K562 (cell line): ENCODE data around the gene HSPB8. TPM values are rescaled to one million over a fixed set of nuclear protein-coding genes. Genes with fewer than 3 reads are reported as not detected.

Source experiments
- ATAC-seq: fragments of 200-7000 bp; cut with Tn5 transposase; 3 replicates; pipeline ENCODE4 v1.9.1; 2020; ENCODE audit warnings: moderate library complexity
- BruUV-seq: library from RNA; stranded (reverse); fragments of 400-500 nt; replicated peaks from 2 replicates; lab custom pipeline; 2021; lab: Mats Ljungman, UMichigan
- CTCF ChIA-PET: fragments of 300-600 bp; formaldehyde crosslinking; extraction: SDS; loops from one replicate; lab custom pipeline; 2021; ENCODE audit warnings: low intra/inter-chr PET ratio; lab: Yijun Ruan, JAX
- POLR2A ChIA-PET: fragments of 300-600, 350-650 bp; sonication (Branson Sonifier 250); formaldehyde crosslinking; extraction: SDS; loops from one replicate; lab custom pipeline; 2021; ENCODE audit warnings: antibody characterized with exemption, inconsistent platforms; lab: Yijun Ruan, JAX
- DNase-seq, 4 experiments: peaks; one replicate each; pipeline versions ENCODE4 v3.0.0 to v3.0.0-alpha.2; 2011 to 2018; ENCODE audit warnings: low spot score in 3 of 4, mixed read lengths in 3 of 4; ENCODE audit errors: extremely low read depth in 1 of 4
- FAIRE-seq: peaks from 2 replicates; lab custom pipeline; 2011; peaks lifted over from hg19 to GRCh38; lab: Jason Lieb, UNC
- H2AFZ ChIP-seq: 2 replicates; pipeline ENCODE4 v1.6.0; 2011; ENCODE audit warnings: low read depth, low read length, control low read depth, inconsistent platforms
- H3K27ac ChIP-seq: fragments of 200-600 bp; 3 replicates; pipeline ENCODE4 v1.8.0; 2011; ENCODE audit warnings: low read depth, mild to moderate bottlenecking, control low read depth, inconsistent platforms, low read length, moderate library complexity, mixed read lengths; ENCODE audit errors: extremely low read depth
- H3K27me3 ChIP-seq, 2 experiments: fragments of 300-600 bp in 1 of 2; 2 replicates in 1 of 2; 3 replicates in 1 of 2; pipeline versions ENCODE4 v1.6.0 to v1.8.0; 2011; ENCODE audit warnings: inconsistent platforms in 2 of 2, low read length in 2 of 2, mild to moderate bottlenecking in 1 of 2, mixed read lengths in 1 of 2, moderate library complexity in 1 of 2; ENCODE audit not compliant: control insufficient read depth in 2 of 2, insufficient read depth in 2 of 2
- H3K36me3 ChIP-seq: fragments of 300-600 bp; 3 replicates; pipeline ENCODE4 v1.8.0; 2011; ENCODE audit warnings: mild to moderate bottlenecking, low read length, inconsistent platforms; ENCODE audit not compliant: control insufficient read depth, insufficient read depth
- H3K4me1 ChIP-seq, 2 experiments: fragments of 200-600 bp in 1 of 2; replicated peaks in 1 of 2; 2 replicates in 1 of 2; 3 replicates in 1 of 2; pipeline versions ENCODE4 v1.5.1 to v1.8.0; 2011; ENCODE audit warnings: inconsistent platforms in 2 of 2, low read length in 2 of 2, mild to moderate bottlenecking in 1 of 2, mixed read lengths in 1 of 2, moderate library complexity in 1 of 2; ENCODE audit not compliant: control insufficient read depth in 2 of 2, insufficient read depth in 2 of 2
- H3K4me2 ChIP-seq: 2 replicates; pipeline ENCODE4 v1.6.1; 2011; ENCODE audit warnings: low read length, control low read depth, inconsistent platforms, mixed read lengths; ENCODE audit not compliant: insufficient read depth
- H3K4me3 ChIP-seq: fragments of 200-600 bp; sonication (generic), shearing (Covaris generic); 2 replicates; pipeline ENCODE4 v1.5.1; 2016; ENCODE audit warnings: control low read depth, inconsistent platforms
- H3K79me2 ChIP-seq: fragments of 200-600 bp; 3 replicates; pipeline ENCODE4 v1.8.0; 2011; ENCODE audit warnings: low read length, inconsistent platforms; ENCODE audit not compliant: control insufficient read depth, insufficient read depth
- H3K9ac ChIP-seq, 2 experiments: 2 replicates each; pipeline versions ENCODE4 v1.6.0 to v1.6.1; 2011; ENCODE audit warnings: low read depth in 2 of 2, low read length in 2 of 2, control low read depth in 1 of 2, inconsistent platforms in 1 of 2, mild to moderate bottlenecking in 1 of 2, mixed read lengths in 1 of 2; ENCODE audit not compliant: insufficient read depth in 1 of 2
- H3K9me1 ChIP-seq: one replicate; pipeline ENCODE4 v1.6.0; 2011; ENCODE audit warnings: inconsistent platforms, mild to moderate bottlenecking, low read length, moderate library complexity; ENCODE audit not compliant: control insufficient read depth, insufficient read depth
- H3K9me3 ChIP-seq: replicated peaks from 2 replicates; pipeline ENCODE4 v1.5.1; 2011; ENCODE audit warnings: low read depth, low read length, inconsistent platforms; ENCODE audit not compliant: control insufficient read depth, insufficient read depth
- H4K20me1 ChIP-seq: replicated peaks from 2 replicates; pipeline ENCODE4 v1.6.1; 2011; ENCODE audit warnings: low read length, inconsistent platforms, mixed read lengths; ENCODE audit not compliant: control insufficient read depth, insufficient read depth
- ARID3B ChIP-seq: fragments of 250-450 bp; sonication (Bioruptor Pico); IDR thresholded peaks from 2 replicates; pipeline ENCODE4 v1.4.0; 2020; ENCODE audit warnings: borderline replicate concordance
- ARID4B ChIP-seq: sonication (generic); formaldehyde crosslinking; IDR thresholded peaks from 2 replicates; pipeline ENCODE4 v1.8.0; 2022; ENCODE audit warnings: mild to moderate bottlenecking, missing genetic modification reagents
- CBX8 ChIP-seq: fragments of 200-600 bp; sonication (generic); IDR thresholded peaks from 2 replicates; pipeline ENCODE4 v1.6.1; 2012; ENCODE audit warnings: borderline replicate concordance, mixed run types, low read depth, mild to moderate bottlenecking, moderate library complexity, mixed read lengths, low read length, control low read depth, inconsistent platforms; ENCODE audit not compliant: poor library complexity, severe bottlenecking; ENCODE audit errors: extremely low read depth
- ELF1 ChIP-seq: fragments of 200-800 bp; sonication (Bioruptor generic); IDR thresholded peaks from 2 replicates; pipeline ENCODE4 v1.6.1; 2016; ENCODE audit warnings: missing genetic modification characterization, missing compliant biosample characterization
- ELK3 ChIP-seq: fragments of 450-650 bp; formaldehyde crosslinking; IDR thresholded peaks from 2 replicates; pipeline ENCODE4 v1.4.0; 2020; ENCODE audit warnings: mild to moderate bottlenecking
- MXD1 ChIP-seq: fragments of 250-450 bp; sonication (Bioruptor Pico); IDR thresholded peaks from 2 replicates; pipeline ENCODE4 v1.8.0; 2021; ENCODE audit warnings: borderline replicate concordance, mild to moderate bottlenecking, moderate library complexity; ENCODE audit not compliant: poor library complexity, severe bottlenecking
- NCOA6 ChIP-seq: fragments of 450-650 bp; IDR thresholded peaks from 2 replicates; pipeline ENCODE4 v1.6.1; 2017; ENCODE audit warnings: mild to moderate bottlenecking
- PHF21A ChIP-seq: fragments of 450-650 bp; IDR thresholded peaks from 2 replicates; pipeline ENCODE4 v1.6.1; 2017; ENCODE audit warnings: low read depth, borderline replicate concordance
- RBM15 ChIP-seq: fragments of 200-400 bp; formaldehyde crosslinking; IDR thresholded peaks from 2 replicates; pipeline ENCODE4 v1.6.1; 2018; ENCODE audit warnings: mild to moderate bottlenecking, low read length, moderate library complexity; ENCODE audit not compliant: insufficient read depth
- ZKSCAN8 ChIP-seq: fragments of 200-800 bp; sonication (Bioruptor generic); IDR thresholded peaks from 2 replicates; pipeline ENCODE4 v1.6.1; 2016; ENCODE audit warnings: missing genetic modification characterization, missing compliant biosample characterization
- ZNF184 ChIP-seq: sonication (generic); formaldehyde crosslinking; IDR thresholded peaks from 2 replicates; pipeline ENCODE4 v1.5.0; 2020; ENCODE audit warnings: missing genetic modification reagents
- WGBS: fragments of 100-300 bp; shearing (Covaris generic); methylation state at CpG from one replicate; pipeline ENCODE4 v1.1.6; 2016; ENCODE audit warnings: low coverage, mixed read lengths; ENCODE audit not compliant: insufficient coverage; ENCODE audit errors: missing lambda C conversion rate; 5-methylcytosine and 5-hydroxymethylcytosine counted together
- in situ Hi-C: fragments of 300-500 bp; cut with MboI; formaldehyde crosslinking; loops from 4 replicates; pipeline ENCODE4 v1.15.0; 2018; ENCODE audit warnings: inconsistent platforms, mixed read lengths
- intact Hi-C: fragments of 100-400 bp; cut with micrococcal nuclease; formaldehyde crosslinking; loops from 2 replicates; pipeline ENCODE4 v1.14.2; 2022
- polyA plus RNA-seq, 8 experiments: library from polyadenylated mRNA; depleted of rRNA in 4 of 8; stranded (reverse) in 5 of 8; unstranded in 3 of 8; fragments of >200 nt; fragmentation: Nextera tagmentation in 2 of 8; fragmentation: Illumina TruSeq in 1 of 8; extraction: Ambion mirVana in 2 of 8; extraction: Trizol in 1 of 8; gene quantifications; 2 replicates each; pipeline versions ENCODE4 v1.2.1 to v1.2.3, GENCODE V29; 2011 to 2014; ENCODE audit warnings: inconsistent platforms in 1 of 8, missing spikeins in 1 of 8
- total RNA-seq, 7 experiments: library from RNA; depleted of rRNA in 6 of 7; stranded (reverse); fragments of >200 nt in 6 of 7; fragmentation: Illumina TruSeq in 2 of 7; extraction: Trizol in 2 of 7; gene quantifications; 2 replicates each; pipeline versions ENCODE4 v1.2.1 to v1.2.3, GENCODE V29; 2011 to 2021; ENCODE audit warnings: low replicate concordance in 1 of 7

HSPB8 gene
- total and polyA plus RNA-seq, 9 of the 15 experiments (the other 6 are each of a cell fraction or from before 2014, with no cell fraction given) = 0.13 TPM; not detected in 8

GRCh38 chr12:119198440-119198839 is 19.7 kb downstream of the HSPB8 start:
- H2AFZ ChIP-seq = no peak overlapping the region
- no peaks in the 10 kb centered on the region for H3K9me3 ChIP-seq
- no peaks in the 10 kb centered on the region for H4K20me1 ChIP-seq
- no peak overlapping the region for H3K4me2 ChIP-seq
- WGBS = 6% methylated on average over 2 of the region's 2 CpGs
- POLR2A ChIA-PET = interaction anchor here (0.7 kb wide), 1 partner anchor 14 kb away, joined by 3 read pairs; no protein-coding TSS in a partner anchor
- no peak overlapping the region for H3K27ac ChIP-seq
- no peaks in the 10 kb centered on the region for H3K4me1 ChIP-seq
- H3K9ac ChIP-seq = no peak overlapping the region
- TF ChIP-seq ARID4B (CRISPR knock-in tag) (no peak), PHF21A (no peak), ELK3 (CRISPR knock-in tag) (no peak), NCOA6 (no peak), ELF1 (no peak), CBX8 (no peak), ARID3B (no peak), ZKSCAN8 (CRISPR knock-in tag) (no peak), MXD1 (no peak), ZNF184 (CRISPR knock-in tag) (no peak), RBM15 (no peak)
- TF ChIP-seq, all 486 proteins: peak for 0
- FAIRE-seq (no peak), DNase-seq (no peak), ATAC-seq (no peak)
- CTCF ChIA-PET = no interaction called here
- intact Hi-C loops = no loop called here
- no peaks in the 10 kb centered on the region for H3K79me2 ChIP-seq
- no peaks in the 10 kb centered on the region for H3K27me3 ChIP-seq
- no peaks in the 10 kb centered on the region for H3K9me1 ChIP-seq
- no peaks in the 10 kb centered on the region for H3K36me3 ChIP-seq
- in situ Hi-C loops = no loop called here
- BruUV-seq = no TSS peak
- H3K4me3 ChIP-seq = no peak overlapping the region
